Endothelial cell of umbilical vein (primary cell): Measurements from ENCODE around the gene SPZ1. TPM values are rescaled to one million over a fixed set of nuclear protein-coding genes. Genes with fewer than 3 reads are reported as not detected.

Source experiments
- BruUV-seq: library from RNA; stranded (reverse); fragments of 400-500 nt; replicated peaks from 2 replicates; lab custom pipeline; 2021; lab: Mats Ljungman, UMichigan
- CTCF ChIA-PET: fragments of 300-600, 350-600 bp; sonication (Branson Sonifier 250); formaldehyde crosslinking; loops from one replicate; lab custom pipeline; 2021; ENCODE audit warnings: antibody characterized with exemption, inconsistent platforms; lab: Charles Lee
- POLR2A ChIA-PET: fragments of 300-600, 350-600 bp; sonication (Branson Sonifier 250); formaldehyde crosslinking; loops from one replicate; lab custom pipeline; 2021; ENCODE audit warnings: antibody characterized with exemption, inconsistent platforms; lab: Charles Lee
- DNase-seq: peaks from one replicate; pipeline ENCODE4 v3.0.0-alpha.2; 2011; ENCODE audit warnings: low read depth, low spot score
- FAIRE-seq: peaks from 2 replicates; lab custom pipeline; 2011; peaks lifted over from hg19 to GRCh38; lab: Jason Lieb, UNC
- H2AFZ ChIP-seq: 2 replicates; pipeline ENCODE4 v1.6.0; 2012; ENCODE audit warnings: low read depth, low read length, control low read depth, inconsistent platforms
- H3K27ac ChIP-seq: 2 replicates; pipeline ENCODE4 v1.5.1; 2011; ENCODE audit warnings: low read depth, mild to moderate bottlenecking, control low read depth, low read length, moderate library complexity; ENCODE audit not compliant: insufficient read depth
- H3K27me3 ChIP-seq, 2 experiments: 2 replicates each; pipeline versions ENCODE4 v1.6.0 to v1.6.1; 2011; ENCODE audit warnings: low read length in 2 of 2, mixed read lengths in 1 of 2; ENCODE audit not compliant: control insufficient read depth in 2 of 2, insufficient read depth in 2 of 2
- H3K36me3 ChIP-seq, 2 experiments: 2 replicates in 1 of 2; 3 replicates in 1 of 2; pipeline ENCODE4 v1.5.1; 2011; ENCODE audit warnings: low read length in 2 of 2, mild to moderate bottlenecking in 1 of 2, moderate library complexity in 1 of 2; ENCODE audit not compliant: control insufficient read depth in 2 of 2, insufficient read depth in 2 of 2; ENCODE audit errors: extremely low read depth in 1 of 2
- H3K4me1 ChIP-seq: 3 replicates; pipeline ENCODE4 v1.5.1; 2011; ENCODE audit warnings: mild to moderate bottlenecking, low read length; ENCODE audit not compliant: control insufficient read depth, insufficient read depth; ENCODE audit errors: extremely low read depth
- H3K4me2 ChIP-seq: 2 replicates; pipeline ENCODE4 v1.6.1; 2011; ENCODE audit warnings: low read length, control low read depth, mixed read lengths; ENCODE audit not compliant: insufficient read depth
- H3K4me3 ChIP-seq, 3 experiments: fragments of 200-600 bp in 1 of 3; sonication (generic), shearing (Covaris generic) in 1 of 3; replicated peaks in 1 of 3; 2 replicates each; pipeline ENCODE4 v1.5.1; 2011 to 2016; ENCODE audit warnings: control low read depth in 3 of 3, low read length in 3 of 3, mild to moderate bottlenecking in 2 of 3, inconsistent platforms in 1 of 3, low read depth in 1 of 3, moderate library complexity in 1 of 3; ENCODE audit not compliant: insufficient read depth in 1 of 3
- H3K79me2 ChIP-seq: 2 replicates; pipeline ENCODE4 v1.6.0; 2012; ENCODE audit warnings: low read length, inconsistent platforms; ENCODE audit not compliant: control insufficient read depth, insufficient read depth
- H3K9ac ChIP-seq: replicated peaks from 2 replicates; pipeline ENCODE3; 2011; ENCODE audit warnings: low read length, control low read depth; ENCODE audit not compliant: insufficient read depth; ENCODE audit errors: extremely low read depth
- H3K9me1 ChIP-seq: replicated peaks from 3 replicates; pipeline ENCODE4 v1.6.0; 2011; ENCODE audit warnings: mild to moderate bottlenecking, low read length; ENCODE audit not compliant: control insufficient read depth, insufficient read depth; ENCODE audit errors: extremely low read depth
- H3K9me3 ChIP-seq: replicated peaks from 2 replicates; pipeline ENCODE4 v1.5.1; 2012; ENCODE audit warnings: low read length, inconsistent platforms; ENCODE audit not compliant: control insufficient read depth, insufficient read depth
- H4K20me1 ChIP-seq: replicated peaks from 2 replicates; pipeline ENCODE3; 2011; ENCODE audit warnings: mild to moderate bottlenecking, low read length; ENCODE audit not compliant: control insufficient read depth, insufficient read depth; ENCODE audit errors: extremely low read depth
- CTCF ChIP-seq, 2 donors: IDR thresholded peaks; 1 replicate in 1 of 2; 2 replicates in 1 of 2; pipeline ENCODE4 v1.5.1; 2011; ENCODE audit warnings: low read length in 2 of 2, mild to moderate bottlenecking in 2 of 2, moderate library complexity in 2 of 2, control low read depth in 1 of 2, inconsistent platforms in 1 of 2, low read depth in 1 of 2; ENCODE audit not compliant: insufficient read depth in 1 of 2; ENCODE audit errors: extremely low read depth in 1 of 2
- EZH2 ChIP-seq: IDR thresholded peaks from 2 replicates; pipeline ENCODE4 v1.6.1; 2012; ENCODE audit warnings: borderline replicate concordance, low read depth, mild to moderate bottlenecking, moderate library complexity, low read length, inconsistent platforms; ENCODE audit not compliant: severe bottlenecking
- FOS ChIP-seq: IDR thresholded peaks from 2 replicates; pipeline ENCODE4 v1.6.1; 2011; ENCODE audit warnings: mild to moderate bottlenecking, low read length, moderate library complexity, borderline replicate concordance; ENCODE audit not compliant: insufficient read depth
- GATA2 ChIP-seq: IDR thresholded peaks from 2 replicates; pipeline ENCODE4 v1.7.0; 2011; ENCODE audit warnings: low read depth, mild to moderate bottlenecking, moderate library complexity, mixed read lengths, low read length; ENCODE audit not compliant: insufficient read length, insufficient read depth
- JUN ChIP-seq: IDR thresholded peaks from 2 replicates; pipeline ENCODE4 v1.6.1; 2011; ENCODE audit warnings: borderline replicate concordance, low read depth; ENCODE audit not compliant: insufficient read length, insufficient read depth
- MYC ChIP-seq: IDR thresholded peaks from one replicate; pipeline ENCODE4 v1.6.1; 2011; ENCODE audit warnings: mild to moderate bottlenecking, low read depth, low read length
- POLR2A ChIP-seq: IDR thresholded peaks from 2 replicates; pipeline ENCODE4 v1.6.1; 2012; ENCODE audit warnings: low read depth, mild to moderate bottlenecking, control low read depth, low read length
- POLR2AphosphoS5 ChIP-seq: IDR thresholded peaks from 2 replicates; pipeline ENCODE4 v1.6.1; 2012; ENCODE audit warnings: low read depth, mild to moderate bottlenecking, control low read depth, low read length, moderate library complexity; ENCODE audit not compliant: insufficient read depth
- dilution Hi-C: fragments of 300-500 bp; cut with MboI; formaldehyde crosslinking; loops from one replicate; pipeline ENCODE4 v1.15.0; 2019; ENCODE audit warnings: low sequenced_read_pairs; ENCODE audit not compliant: extremely low pct_ligation_motif_present
- intact Hi-C: fragments of 100-400 bp; cut with micrococcal nuclease; formaldehyde crosslinking; loops from one replicate; pipeline ENCODE4 v1.10.0; 2022
- polyA plus RNA-seq, 4 experiments: library from polyadenylated mRNA; depleted of rRNA in 3 of 4; stranded (reverse) in 3 of 4; unstranded in 1 of 4; fragments of >200 nt; gene quantifications; 2 replicates each; pipeline versions ENCODE4 v1.2.1 to v1.2.3, GENCODE V29; 2011 to 2012; ENCODE audit warnings: missing spikeins in 1 of 4
- total RNA-seq: library from RNA; stranded (reverse); gene quantifications from 2 replicates; pipeline ENCODE4 v1.2.3, GENCODE V29; 2021
- TF ChIP-seq, protein P1 (sequence below): IDR thresholded peaks from 2 replicates; pipeline ENCODE4 v1.6.1; 2011; ENCODE audit not compliant: insufficient read depth, insufficient read length

SPZ1 gene
- total and polyA plus RNA-seq, 2 donors (not counting 3 experiments of a cell fraction or from before 2014, with no cell fraction given), result not detected

- no peaks in the 10 kb centered on the region for H3K27me3 ChIP-seq
- intact Hi-C loops, result no loop called here
- dilution Hi-C loops, result no loop called here
- no peak overlapping the region for H2AFZ ChIP-seq
- CTCF ChIA-PET, result interaction anchor here (0.9 to 2.0 kb wide), 2 partner anchors 9 to 23 kb away, joined by 3 to 7 read pairs; no protein-coding TSS in a partner anchor
- peaks cover 5% of the 10 kb centered on the region for H3K4me1 ChIP-seq
- no peaks in the 10 kb centered on the region for H3K9me3 ChIP-seq
- DNase-seq (no peak), FAIRE-seq (no peak)
- H3K79me2 ChIP-seq, result no peaks in the 10 kb centered on the region
- H3K36me3 ChIP-seq, result no peaks in the 10 kb centered on the region
- no TSS peak for BruUV-seq
- H4K20me1 ChIP-seq, result no peaks in the 10 kb centered on the region
- TF ChIP-seq POLR2AphosphoS5 (no peak), JUN (no peak), POLR2A (no peak), MYC (no peak), GATA2 (no peak), FOS (no peak), EZH2 (no peak), CTCF (IDR thresholded peaks at IDR 0.05; ENCODE audit: extremely low read depth in 1 of 2, insufficient read depth in 1 of 2, low read depth in 1 of 2, low read length in 2 of 2) (no peak)
- TF ChIP-seq, protein P1, sequence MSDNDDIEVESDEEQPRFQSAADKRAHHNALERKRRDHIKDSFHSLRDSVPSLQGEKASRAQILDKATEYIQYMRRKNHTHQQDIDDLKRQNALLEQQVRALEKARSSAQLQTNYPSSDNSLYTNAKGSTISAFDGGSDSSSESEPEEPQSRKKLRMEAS, result no peak
- no peak overlapping the region for H3K9ac ChIP-seq
- no peak overlapping the region for H3K4me3 ChIP-seq
- no peak overlapping the region for H3K4me2 ChIP-seq
- no peak overlapping the region for H3K27ac ChIP-seq
- POLR2A ChIA-PET, result no interaction called here
- no peaks in the 10 kb centered on the region for H3K9me1 ChIP-seq
These were observed 49.1 kb downstream of the SPZ1 start for GRCh38 chr5:80368661-80369480.
